ENCODE data around the gene TUBB2B. TPM values are rescaled to one million over a fixed set of nuclear protein-coding genes. Genes with fewer than 3 reads are reported as not detected.
"Not testable (repeated sequence)": the region's sequence is repeated elsewhere in the genome, so short reads cannot be mapped to it uniquely, and the experiment has no call there.

The TUBB2B gene
- total and polyA plus RNA-seq, 2 experiments from 2014 or later, result 29.8 to 57.6 TPM

- Histone ChIP-seq H3K9me3 (ENCODE audit: low read depth) (no peaks in the 10 kb centered on the region), H3K27me3 (no peaks in the 10 kb centered on the region), H3K27ac (no peak overlapping the region), H3K4me3 (no peak overlapping the region), H3K4me1 (ENCODE audit: low read depth) (peaks cover 5% of the 10 kb centered on the region), H3K36me3 (no peaks in the 10 kb centered on the region)
- no peak for DNase-seq (ENCODE audit: low read depth in 1 of 2, low spot score in 1 of 2)
- TF ChIP-seq CTCF (IDR thresholded peaks at IDR 0.05; ENCODE audit: low read depth, low read length), result no peak
Observed at GRCh38 chr6:3193102-3193849, 34.2 kb downstream of the TUBB2B start.

- H3K27me3 ChIP-seq, result no peaks in the 10 kb centered on the region
- no peaks in the 10 kb centered on the region for H3K36me3 ChIP-seq
- no peaks in the 10 kb centered on the region for H3K9me3 ChIP-seq (ENCODE audit: low read depth)
- peaks cover 5% of the 10 kb centered on the region for H3K4me1 ChIP-seq (ENCODE audit: low read depth)
- no peak overlapping the region for H3K27ac ChIP-seq
- no peak overlapping the region for H3K4me3 ChIP-seq
- DNase-seq (ENCODE audit: low read depth in 1 of 2, low spot score in 1 of 2), result no peak
- TF ChIP-seq CTCF (IDR thresholded peaks at IDR 0.05; ENCODE audit: low read depth, low read length), result no peak
Observed at GRCh38 chr6:3190779-3191178, 36.7 kb downstream of the TUBB2B start.

GRCh38 chr6:3190056-3190455 lies 37.4 kb downstream of the TUBB2B start:
- no peak overlapping the region for H3K4me3 ChIP-seq
- H3K27ac ChIP-seq, result no peak overlapping the region
- H3K36me3 ChIP-seq, result no peaks in the 10 kb centered on the region
- DNase-seq (ENCODE audit: low read depth in 1 of 2, low spot score in 1 of 2), result no peak
- no peak for TF ChIP-seq CTCF (IDR thresholded peaks at IDR 0.05; ENCODE audit: low read depth, low read length)
- H3K27me3 ChIP-seq, result no peaks in the 10 kb centered on the region
- H3K4me1 ChIP-seq (ENCODE audit: low read depth), result peaks cover 3% of the 10 kb centered on the region
- H3K9me3 ChIP-seq (ENCODE audit: low read depth), result no peaks in the 10 kb centered on the region

GRCh38 chr6:3189192-3189591 lies 38.3 kb downstream of the TUBB2B start:
- H3K9me3 ChIP-seq (ENCODE audit: low read depth); H3K36me3 ChIP-seq; H3K4me3 ChIP-seq; H3K27me3 ChIP-seq; DNase-seq (ENCODE audit: low read depth in 1 of 2, low spot score in 1 of 2); H3K4me1 ChIP-seq (ENCODE audit: low read depth); H3K27ac ChIP-seq: not testable (repeated sequence)

GRCh38 chr6:3188262-3188661 lies 39.2 kb downstream of the TUBB2B start:
- H3K27me3 ChIP-seq, result no peaks in the 10 kb centered on the region
- no peaks in the 10 kb centered on the region for H3K36me3 ChIP-seq
- H3K4me3 ChIP-seq, result no peak overlapping the region
- TF ChIP-seq CTCF (IDR thresholded peaks at IDR 0.05; ENCODE audit: low read depth, low read length), result no peak
- no peak overlapping the region for H3K27ac ChIP-seq
- H3K4me1 ChIP-seq (ENCODE audit: low read depth), result no peaks in the 10 kb centered on the region
- H3K9me3 ChIP-seq (ENCODE audit: low read depth), result no peaks in the 10 kb centered on the region
- DNase-seq (ENCODE audit: low read depth in 1 of 2, low spot score in 1 of 2), result no peak

GRCh38 chr6:3186974-3187382 lies 40.5 kb downstream of the TUBB2B start:
- no peak for DNase-seq (ENCODE audit: low read depth in 1 of 2, low spot score in 1 of 2)
- no peaks in the 10 kb centered on the region for H3K9me3 ChIP-seq (ENCODE audit: low read depth)
- H3K36me3 ChIP-seq, result no peaks in the 10 kb centered on the region
- H3K4me3 ChIP-seq, result no peak overlapping the region
- no peak for TF ChIP-seq CTCF (IDR thresholded peaks at IDR 0.05; ENCODE audit: low read depth, low read length)
- H3K4me1 ChIP-seq (ENCODE audit: low read depth), result no peaks in the 10 kb centered on the region
- no peaks in the 10 kb centered on the region for H3K27me3 ChIP-seq
- no peak overlapping the region for H3K27ac ChIP-seq

All from cardiac muscle cell (in vitro differentiated cells and primary cell).